Parathyroid adenoma (tissue), 2 donors: ENCODE measurements around the gene DAB2IP.
"Not testable (repeated sequence)": the region's sequence is repeated elsewhere in the genome, so short reads cannot be mapped to it uniquely, and the experiment has no call there.

Experiments
- H2AFZ ChIP-seq: fragments of 300-600 bp; sonication (generic); one replicate; pipeline ENCODE4 v1.7.0; 2017; ENCODE audit warnings: antibody characterized with exemption, mild to moderate bottlenecking
- H3K27ac ChIP-seq: fragments of 300-600 bp; sonication (generic); one replicate; pipeline ENCODE4 v1.7.0; 2017
- H3K27me3 ChIP-seq: fragments of 300-600 bp; sonication (generic); one replicate; pipeline ENCODE4 v1.7.0; 2017; ENCODE audit warnings: low read length; ENCODE audit not compliant: control insufficient read depth, insufficient read depth
- H3K36me3 ChIP-seq: fragments of 300-600 bp; sonication (generic); one replicate; pipeline ENCODE4 v1.7.0; 2017; ENCODE audit warnings: low read length; ENCODE audit not compliant: control insufficient read depth, insufficient read depth
- H3K4me1 ChIP-seq: fragments of 300-600 bp; sonication (generic); one replicate; pipeline ENCODE4 v1.7.0; 2017; ENCODE audit warnings: control low read depth
- H3K4me2 ChIP-seq: fragments of 300-600 bp; sonication (generic); one replicate; pipeline ENCODE4 v1.7.0; 2017; ENCODE audit warnings: low read length
- H3K4me3 ChIP-seq: fragments of 300-600 bp; sonication (generic); one replicate; pipeline ENCODE4 v1.7.0; 2017; ENCODE audit warnings: low read depth, low read length
- H3K79me2 ChIP-seq: fragments of 300-600 bp; sonication (generic); one replicate; pipeline ENCODE4 v1.7.0; 2017; ENCODE audit warnings: control low read depth
- H3K9ac ChIP-seq: fragments of 300-600 bp; sonication (generic); one replicate; pipeline ENCODE4 v1.7.0; 2017; ENCODE audit warnings: mild to moderate bottlenecking
- H3K9me3 ChIP-seq: fragments of 300-600 bp; sonication (generic); one replicate; pipeline ENCODE4 v1.7.0; 2017; ENCODE audit warnings: low read length; ENCODE audit not compliant: control insufficient read depth
- CTCF ChIP-seq: fragments of 300-600 bp; sonication (generic); IDR thresholded peaks from one replicate; pipeline ENCODE4 v1.7.0; 2017; ENCODE audit warnings: antibody characterized with exemption, mild to moderate bottlenecking
- donor health status: primary hyperparathyroidism.

DAB2IP gene

GRCh38 chr9:121612511-121612998, 38.9 kb upstream of the DAB2IP start:
- no peak overlapping the region for H3K27ac ChIP-seq
- no peak overlapping the region for H3K4me3 ChIP-seq
- H3K9me3 ChIP-seq: no peaks in the 10 kb centered on the region
- H3K79me2 ChIP-seq: no peaks in the 10 kb centered on the region
- TF ChIP-seq CTCF: no peak
- H3K4me1 ChIP-seq: peaks cover 8% of the 10 kb centered on the region
- no peak overlapping the region for H2AFZ ChIP-seq
- no peaks in the 10 kb centered on the region for H3K27me3 ChIP-seq
- H3K9ac ChIP-seq: no peak overlapping the region
- H3K36me3 ChIP-seq: no peaks in the 10 kb centered on the region
- H3K4me2 ChIP-seq: peak overlapping the region; percentile 28

- H3K27ac ChIP-seq: no peak overlapping the region
- H3K4me2 ChIP-seq: peak overlapping the region; percentile 28
- H2AFZ ChIP-seq: no peak overlapping the region
- H3K4me1 ChIP-seq: peaks cover 5% of the 10 kb centered on the region
- no peaks in the 10 kb centered on the region for H3K27me3 ChIP-seq
- H3K4me3 ChIP-seq: no peak overlapping the region
- H3K9ac ChIP-seq: no peak overlapping the region
- no peaks in the 10 kb centered on the region for H3K9me3 ChIP-seq
- H3K79me2 ChIP-seq: no peaks in the 10 kb centered on the region
- no peak for TF ChIP-seq CTCF
- no peaks in the 10 kb centered on the region for H3K36me3 ChIP-seq
Observed at GRCh38 chr9:121613009-121613752, 38.3 kb upstream of the DAB2IP start.

- H3K9ac ChIP-seq: no peak overlapping the region
- H3K27me3 ChIP-seq: no peaks in the 10 kb centered on the region
- peaks cover 5% of the 10 kb centered on the region for H3K4me1 ChIP-seq
- no peak for TF ChIP-seq CTCF
- H3K79me2 ChIP-seq: no peaks in the 10 kb centered on the region
- H2AFZ ChIP-seq: no peak overlapping the region
- no peak overlapping the region for H3K27ac ChIP-seq
- no peaks in the 10 kb centered on the region for H3K36me3 ChIP-seq
- H3K4me3 ChIP-seq: no peak overlapping the region
- no peak overlapping the region for H3K4me2 ChIP-seq
- H3K9me3 ChIP-seq: no peaks in the 10 kb centered on the region
Observed at GRCh38 chr9:121616123-121616755, 35.2 kb upstream of the DAB2IP start.

GRCh38 chr9:121618504-121618903, 32.9 kb upstream of the DAB2IP start:
- Histone ChIP-seq H2AFZ (no peak overlapping the region), H3K9ac (no peak overlapping the region), H3K36me3 (no peaks in the 10 kb centered on the region), H3K27ac (no peak overlapping the region), H3K9me3 (no peaks in the 10 kb centered on the region), H3K27me3 (no peaks in the 10 kb centered on the region), H3K4me3 (no peak overlapping the region), H3K79me2 (no peaks in the 10 kb centered on the region), H3K4me2 (no peak overlapping the region), H3K4me1 (no peaks in the 10 kb centered on the region)
- TF ChIP-seq CTCF: no peak

GRCh38 chr9:121618910-121619309, 32.5 kb upstream of the DAB2IP start:
- not testable (repeated sequence) for H3K27me3 ChIP-seq, H2AFZ ChIP-seq, H3K9ac ChIP-seq, H3K79me2 ChIP-seq, H3K4me2 ChIP-seq, H3K9me3 ChIP-seq, H3K4me1 ChIP-seq, H3K36me3 ChIP-seq, H3K27ac ChIP-seq, H3K4me3 ChIP-seq
